Stimulated activated CD4-positive, alpha-beta T cell treated with anti-CD3 and anti-CD28 coated beads, TNF-alpha, amount 100 ng/mL, for 4 hours (primary cell): ENCODE measurements around the gene DCTD.

Experiments
- DNase-seq, 3 experiments: peaks; one replicate each; pipeline ENCODE4 v3.0.0-alpha.2; 2020; ENCODE audit warnings: low read depth in 3 of 3

The DCTD gene

DNA sequence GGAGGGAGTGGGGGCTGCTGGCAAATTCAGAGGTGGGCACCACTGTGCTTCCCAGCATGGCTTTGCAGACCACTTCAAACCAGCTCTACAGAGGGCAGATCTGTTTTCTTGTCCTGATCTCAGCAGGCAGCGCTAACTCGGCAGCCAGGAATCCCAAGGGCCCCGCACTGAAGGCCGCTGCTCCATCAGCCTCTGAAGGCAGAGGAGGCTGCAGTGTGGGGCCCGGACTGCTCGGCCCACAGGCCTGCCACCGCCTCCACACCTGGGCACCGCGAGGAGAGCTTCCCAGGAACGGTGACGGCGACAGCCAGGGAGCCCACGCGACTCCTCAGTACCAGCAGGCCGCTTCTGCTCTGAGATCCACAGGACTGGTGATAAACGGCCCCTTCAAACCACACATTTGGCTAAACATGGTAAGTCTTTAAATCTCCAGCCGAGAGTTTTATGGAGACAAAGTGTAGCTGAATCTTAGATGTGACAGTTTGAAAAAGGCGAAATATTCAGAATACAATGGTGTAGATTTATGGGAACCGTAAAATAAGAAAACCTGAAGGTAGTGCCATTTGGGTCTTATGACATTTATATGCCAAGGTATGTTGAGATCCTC lies 23.6 kb downstream of the DCTD start:
- DNase-seq = no peak

- DNase-seq = no peak
Measured at GRCh38 chr4:182893047-182893446, 24.1 kb downstream of the DCTD start.

DNA sequence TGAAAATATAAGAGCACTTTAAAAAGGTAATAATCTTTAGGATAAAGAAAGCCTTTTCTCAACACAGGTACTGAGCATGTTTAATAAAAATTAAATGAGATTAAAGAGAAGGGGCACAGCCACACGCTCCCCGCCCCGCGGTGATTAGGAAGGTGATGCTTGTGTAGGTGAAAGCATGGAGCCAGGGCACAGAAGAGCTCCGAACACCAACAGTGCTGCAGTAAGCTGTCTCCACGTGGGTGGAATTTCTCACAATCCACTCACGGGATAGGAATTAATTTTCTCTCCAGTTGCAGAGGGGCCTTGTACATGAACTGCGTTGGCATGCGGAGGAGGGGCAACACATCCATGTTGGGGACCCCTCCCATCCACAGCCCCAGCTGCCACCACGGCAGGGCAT lies 27.0 kb downstream of the DCTD start:
- DNase-seq = no peak

- no peak for DNase-seq
Measured at GRCh38 chr4:182888891-182889290, 28.3 kb downstream of the DCTD start.

GRCh38 chr4:182886768-182887167 lies 30.4 kb downstream of the DCTD start:
- no peak for DNase-seq

- DNase-seq = no peak
Measured at GRCh38 chr4:182886205-182886604, 31.0 kb downstream of the DCTD start.

- no peak for DNase-seq
Measured at GRCh38 chr4:182885738-182886077, 31.5 kb downstream of the DCTD start.

DNA sequence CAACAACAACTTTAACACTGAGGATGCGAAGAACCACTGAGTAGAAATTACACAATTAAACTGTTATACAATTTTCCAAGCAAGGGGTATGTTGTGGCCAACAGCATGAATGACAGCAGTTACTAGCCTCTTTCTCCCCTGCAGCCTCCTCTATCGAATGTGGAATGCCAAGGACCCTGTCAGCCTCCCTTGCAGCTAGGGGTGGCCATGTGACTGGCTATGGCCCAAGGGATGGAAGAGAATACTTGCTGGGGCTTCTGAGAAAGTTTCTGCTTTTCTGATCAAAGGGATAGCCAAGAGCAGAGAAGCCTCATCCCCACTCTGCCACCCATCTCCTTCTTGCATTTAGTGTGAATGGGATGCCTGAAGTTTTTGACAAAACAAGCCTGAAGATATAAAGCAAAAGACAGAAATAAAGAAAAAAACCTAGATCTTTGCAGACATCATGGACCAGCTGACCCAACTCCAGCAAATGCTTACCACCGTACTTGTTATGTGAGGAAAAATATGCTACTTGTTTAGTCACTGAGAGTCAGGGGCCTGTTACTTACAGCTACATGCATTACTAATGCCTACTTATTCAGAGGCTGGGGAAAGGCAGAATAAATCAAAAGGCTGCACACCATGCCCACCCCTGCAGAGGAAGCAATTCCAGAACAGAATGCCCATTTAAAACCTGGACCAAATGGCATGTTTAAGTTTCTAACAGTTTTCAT lies 32.0 kb downstream of the DCTD start:
- DNase-seq = no peak

GRCh38 chr4:182884040-182884439 lies 33.1 kb downstream of the DCTD start:
- DNase-seq = no peak

DNA sequence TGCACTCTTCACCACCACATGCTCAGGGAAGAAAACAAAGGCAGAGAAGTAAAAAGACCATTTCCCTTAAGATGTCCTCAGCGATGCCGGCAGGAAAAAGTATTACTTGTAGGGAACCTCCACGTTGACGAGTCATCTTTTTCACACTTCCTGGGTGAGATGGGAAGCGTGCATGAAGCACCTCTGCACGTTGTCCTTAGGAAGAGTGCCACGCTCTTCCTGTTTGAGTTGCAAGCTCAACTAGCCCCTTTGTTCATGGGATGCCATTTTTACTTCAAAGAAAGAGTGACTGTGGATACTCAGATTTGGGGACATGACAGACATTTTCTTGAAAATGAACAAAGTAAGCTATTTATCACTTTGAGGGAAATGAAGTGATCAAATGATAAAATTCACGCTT lies 33.8 kb downstream of the DCTD start:
- no peak for DNase-seq

DNA sequence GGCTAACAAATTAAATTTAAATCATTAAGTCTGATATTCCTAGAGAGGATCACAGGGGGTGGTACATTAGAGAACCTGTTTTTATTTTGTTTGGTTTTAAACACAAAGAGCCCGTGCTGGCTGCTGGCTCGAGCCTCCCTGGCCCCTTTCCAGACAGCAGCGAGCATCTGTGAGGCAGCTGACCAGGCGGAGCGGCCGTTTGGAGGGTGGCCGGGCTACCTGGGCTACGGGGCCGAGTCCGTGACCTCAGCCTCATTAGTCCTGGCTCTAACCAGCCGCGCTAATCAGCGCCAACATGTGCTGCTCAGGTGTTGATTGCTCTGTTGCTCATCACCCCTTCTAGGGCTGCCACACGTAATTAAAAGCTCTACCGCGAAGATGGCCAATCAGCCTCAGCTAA lies 35.3 kb downstream of the DCTD start:
- DNase-seq = no peak

- DNase-seq = no peak
Measured at GRCh38 chr4:182880387-182881356, 36.5 kb downstream of the DCTD start.

DNA sequence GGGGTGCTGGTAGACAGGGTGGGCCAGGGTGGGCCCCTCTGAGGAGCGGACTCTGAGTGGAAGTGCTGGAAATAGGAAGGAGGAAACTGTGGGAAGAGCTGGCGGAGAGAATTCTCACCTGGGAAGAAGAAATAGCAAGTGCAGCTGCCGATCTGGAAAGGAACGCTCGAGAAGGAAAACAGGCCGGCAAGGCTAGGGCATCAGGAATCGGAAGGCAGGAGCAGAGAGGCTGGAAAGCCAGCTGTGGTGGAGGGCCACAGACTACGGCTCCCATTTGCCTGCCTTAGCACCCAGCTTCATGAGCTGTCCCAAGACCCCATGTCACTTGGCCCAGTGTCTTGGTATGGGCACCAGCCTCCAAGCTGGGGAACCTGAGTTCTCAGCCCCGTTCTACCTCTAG lies 37.3 kb downstream of the DCTD start:
- DNase-seq = no peak

DNA sequence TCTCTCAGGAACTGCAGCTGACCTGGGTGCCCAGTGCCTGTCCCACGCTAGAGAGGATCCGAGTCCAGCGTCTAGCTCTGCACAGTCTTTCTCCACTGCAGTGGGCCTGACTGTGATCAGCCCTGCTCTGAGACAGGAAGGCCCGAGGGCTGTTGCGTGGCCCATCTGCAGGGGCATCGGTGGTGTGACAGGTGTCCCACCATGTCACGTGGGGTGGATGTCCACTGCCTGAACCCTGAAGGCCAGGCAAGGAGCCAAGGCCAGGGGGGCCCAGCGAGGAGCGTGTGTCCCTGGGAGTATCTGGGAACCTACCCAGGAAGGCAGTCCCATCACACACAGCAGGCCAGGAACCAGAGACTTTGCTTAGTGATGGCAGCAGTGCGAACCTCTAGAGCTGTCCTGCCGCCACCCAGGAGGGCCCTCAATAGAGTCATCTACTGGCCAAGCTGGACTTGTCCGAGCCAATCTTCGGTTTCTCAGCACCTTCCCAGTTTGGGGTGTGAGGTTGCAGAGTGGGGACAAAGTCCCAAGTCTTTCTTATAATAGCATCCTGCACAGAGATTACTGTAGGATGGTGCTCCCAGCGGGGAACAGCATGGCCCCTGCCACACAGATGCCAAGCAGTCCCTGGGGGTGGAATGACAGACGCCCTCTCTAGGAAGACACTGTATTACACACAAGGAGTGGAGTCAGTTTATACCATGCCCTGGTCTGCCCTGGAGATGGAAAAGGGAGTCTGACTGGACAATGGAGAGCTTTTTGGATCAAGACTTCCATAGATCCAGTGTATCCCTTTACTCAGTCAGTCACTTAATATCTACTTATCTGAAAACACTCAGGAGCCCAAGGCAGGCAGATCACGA lies 38.3 kb downstream of the DCTD start:
- no peak for DNase-seq

DNA sequence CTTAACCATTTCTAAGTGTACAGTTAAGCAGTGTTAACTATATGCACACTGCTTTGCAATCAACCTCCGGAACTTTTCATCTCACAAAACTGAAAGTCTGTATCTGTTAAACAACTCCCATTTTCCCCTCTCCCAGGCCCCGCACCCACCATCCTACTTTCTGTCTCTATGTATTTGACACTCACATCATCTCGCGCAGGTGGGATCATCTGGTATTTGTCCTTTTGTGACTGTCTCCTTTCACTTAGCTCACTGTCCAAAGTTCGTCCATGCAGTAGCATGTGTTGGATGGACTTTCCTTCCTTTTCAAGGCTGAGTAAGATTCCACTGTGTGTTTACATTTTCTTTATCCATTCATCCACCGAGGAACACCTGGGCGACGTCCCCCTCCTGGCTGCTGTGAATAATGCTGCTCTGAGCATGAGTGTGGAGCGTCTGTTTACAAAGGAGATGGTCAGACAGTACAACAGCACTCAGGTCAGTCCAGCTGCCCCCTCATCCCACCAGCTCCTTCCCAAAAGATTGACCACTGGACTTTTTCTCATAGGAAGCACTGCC lies 39.8 kb downstream of the DCTD start:
- DNase-seq = no peak

- no peak for DNase-seq
Measured at GRCh38 chr4:182876427-182876826, 40.8 kb downstream of the DCTD start.

DNA sequence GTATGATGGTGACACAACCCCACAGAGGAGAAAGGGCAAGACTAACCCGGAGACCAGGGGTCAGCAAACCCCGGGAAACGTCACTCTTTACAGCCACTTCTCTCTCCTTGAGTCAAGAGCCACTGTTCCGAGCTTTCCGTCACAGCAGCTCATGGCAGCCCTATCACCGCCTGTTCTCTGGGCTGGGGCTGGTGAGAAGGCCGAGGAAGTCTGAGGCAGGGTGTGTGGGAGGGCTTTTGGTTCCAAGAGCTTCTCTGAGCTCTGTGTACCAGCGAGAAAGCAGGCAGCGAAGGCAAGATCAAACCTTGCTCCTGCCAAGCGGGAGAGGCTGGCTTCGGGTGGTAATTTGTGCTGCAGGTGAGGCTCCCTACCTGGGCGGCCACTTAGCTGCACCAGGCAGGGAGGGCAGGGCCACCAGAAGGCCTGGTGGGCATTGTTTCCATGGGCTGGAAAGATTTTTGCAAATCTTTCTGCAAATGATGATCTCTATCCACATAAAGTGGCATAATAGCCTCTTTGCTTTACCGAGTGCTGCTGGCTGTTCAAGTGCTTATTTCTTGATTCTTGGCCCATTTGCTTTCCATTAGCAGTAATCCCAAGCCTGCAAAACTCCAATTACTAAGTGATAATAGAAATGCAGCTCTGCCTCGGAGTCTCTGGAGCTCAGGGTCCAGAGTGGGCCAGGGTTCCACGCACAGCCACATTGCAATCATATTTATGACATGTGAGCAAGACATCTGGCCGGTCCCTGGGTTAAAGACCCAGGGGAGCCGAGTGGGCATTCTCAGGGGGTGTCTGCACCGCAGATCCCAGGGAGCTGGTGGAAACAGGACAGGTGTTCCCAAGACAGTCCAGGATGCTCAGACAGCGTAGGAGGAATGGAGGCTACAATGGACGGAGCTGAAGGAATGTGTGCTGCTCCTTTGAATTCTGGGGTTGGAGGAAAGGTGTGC lies 41.5 kb downstream of the DCTD start:
- no peak for DNase-seq

DNA sequence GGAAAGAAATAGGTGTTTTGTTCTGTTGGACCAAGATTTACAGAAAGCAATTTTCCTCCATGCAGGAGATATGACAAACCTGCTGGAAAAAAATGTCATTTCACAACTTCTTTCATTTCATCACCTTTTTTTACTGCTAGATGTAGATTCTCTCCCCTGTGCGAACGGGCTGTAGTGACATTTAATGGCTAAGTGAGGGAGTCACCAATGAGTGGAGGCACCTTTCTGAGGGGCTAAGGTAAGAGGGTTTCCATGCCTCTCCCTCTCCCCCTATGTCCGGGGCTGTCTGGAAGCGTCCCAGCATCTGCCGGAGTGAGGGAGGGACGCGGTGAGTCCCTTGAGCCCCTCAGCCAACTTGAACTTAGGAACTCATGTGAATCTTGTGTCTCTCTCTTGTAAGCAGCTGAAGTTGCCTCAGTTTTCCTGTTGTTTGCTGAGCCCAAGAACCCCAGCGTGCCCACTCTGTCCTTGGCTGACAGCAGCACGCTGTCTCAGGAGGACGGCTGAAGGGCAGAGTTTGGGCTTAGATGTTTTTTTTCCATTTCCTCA lies 42.3 kb downstream of the DCTD start:
- DNase-seq = no peak

- no peak for DNase-seq
Measured at GRCh38 chr4:182874304-182874751, 42.9 kb downstream of the DCTD start.

DNA sequence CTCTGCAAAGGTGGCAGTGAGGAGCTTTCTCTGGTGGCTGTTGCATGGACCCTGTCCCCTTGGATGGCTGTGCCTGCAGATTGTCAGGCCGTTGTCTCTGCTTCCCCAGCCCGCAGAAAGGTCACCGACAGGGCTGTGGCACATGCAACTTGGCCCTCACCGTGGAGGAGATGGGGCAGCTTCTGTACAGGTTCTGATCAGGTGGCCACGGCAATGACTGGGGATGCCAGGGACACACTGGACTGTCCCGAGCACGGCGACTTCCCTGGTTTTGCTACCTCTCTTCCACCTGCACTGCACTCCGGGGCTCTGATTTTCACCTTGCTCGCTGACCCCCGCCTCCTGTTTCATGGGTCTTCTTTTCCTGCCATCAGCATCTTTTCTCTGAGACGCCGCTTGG lies 43.5 kb downstream of the DCTD start:
- DNase-seq = no peak
